Measurements from ENCODE around the gene GGCT. TPM values are rescaled to one million over a fixed set of nuclear protein-coding genes. Genes with fewer than 3 reads are reported as not detected.
"Not testable (repeated sequence)": the region's sequence is repeated elsewhere in the genome, so short reads cannot be mapped to it uniquely, and the experiment has no call there.

GGCT gene
- total RNA-seq, 4 donors from 2014 or later: 4.9 to 35.9 (median 21.3) TPM

DNA sequence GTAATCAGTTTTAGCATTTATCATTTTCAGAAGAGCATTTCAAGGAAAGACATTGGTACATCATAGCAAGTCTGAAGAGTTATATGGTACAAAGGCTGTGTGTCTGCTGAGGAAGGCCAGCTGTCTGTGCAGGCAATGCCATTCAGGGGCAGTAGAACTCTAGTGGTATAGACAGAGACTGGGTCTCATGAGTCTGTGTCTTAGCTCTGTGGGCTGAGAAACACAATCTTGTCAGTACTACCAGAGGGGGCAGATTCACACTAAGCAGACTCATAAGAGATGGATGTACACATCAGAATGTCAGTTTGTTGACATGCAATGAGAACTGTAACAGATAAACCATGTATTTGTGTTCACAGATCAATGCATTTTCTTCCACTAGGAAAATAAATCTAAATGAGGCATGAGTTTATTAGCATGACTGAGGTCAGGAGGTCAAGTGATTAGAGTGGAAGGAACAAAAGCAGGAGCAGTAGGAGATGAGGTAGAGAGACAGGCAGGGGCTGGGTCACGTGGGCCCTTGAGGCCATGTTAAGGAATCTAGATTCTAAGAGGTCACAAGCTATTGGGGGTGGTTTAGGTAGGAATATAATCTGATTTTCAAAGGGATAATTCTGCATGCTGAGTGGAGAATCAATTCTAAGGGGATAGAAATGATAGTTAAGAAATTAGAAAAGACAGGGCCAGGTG is 7.5 kb upstream of the GGCT start:
- Histone ChIP-seq H3K4me1 (no peaks in the 10 kb centered on the region), H3K27me3 (no peaks in the 10 kb centered on the region)
- intact Hi-C loops (cut with DNase I; ENCODE audit: low total_unique reads): no loop called here

DNA sequence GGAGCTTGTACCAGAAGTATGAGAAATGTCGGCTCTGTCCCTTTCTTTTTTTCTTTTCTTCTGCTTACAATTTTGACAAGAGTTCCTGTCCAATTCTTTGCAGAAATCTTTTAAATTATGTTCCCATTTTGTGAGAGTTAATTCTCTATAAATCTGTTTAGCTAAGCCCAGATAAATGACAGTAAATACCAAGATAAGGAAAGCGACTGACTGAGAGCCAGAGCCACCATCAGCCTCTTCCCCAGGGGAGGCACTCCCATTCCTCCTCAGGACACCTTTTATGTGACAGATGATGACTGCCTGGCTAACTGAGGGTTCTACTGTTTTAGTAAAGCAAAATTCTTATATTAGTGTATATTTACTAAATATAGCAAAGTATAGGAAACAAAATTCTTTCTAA is 6.9 kb upstream of the GGCT start:
- intact Hi-C loops (cut with DNase I; ENCODE audit: low total_unique reads): no loop called here
- no peak for DNase-seq
- no peaks in the 10 kb centered on the region for H3K27me3 ChIP-seq

More for the DNA sequence above, 7.5 kb upstream of the GGCT start:
- DNase-seq: no peak
- no peaks in the 10 kb centered on the region for H3K9me3 ChIP-seq
- H3K36me3 ChIP-seq: no peaks in the 10 kb centered on the region
- TF ChIP-seq, protein P1, sequence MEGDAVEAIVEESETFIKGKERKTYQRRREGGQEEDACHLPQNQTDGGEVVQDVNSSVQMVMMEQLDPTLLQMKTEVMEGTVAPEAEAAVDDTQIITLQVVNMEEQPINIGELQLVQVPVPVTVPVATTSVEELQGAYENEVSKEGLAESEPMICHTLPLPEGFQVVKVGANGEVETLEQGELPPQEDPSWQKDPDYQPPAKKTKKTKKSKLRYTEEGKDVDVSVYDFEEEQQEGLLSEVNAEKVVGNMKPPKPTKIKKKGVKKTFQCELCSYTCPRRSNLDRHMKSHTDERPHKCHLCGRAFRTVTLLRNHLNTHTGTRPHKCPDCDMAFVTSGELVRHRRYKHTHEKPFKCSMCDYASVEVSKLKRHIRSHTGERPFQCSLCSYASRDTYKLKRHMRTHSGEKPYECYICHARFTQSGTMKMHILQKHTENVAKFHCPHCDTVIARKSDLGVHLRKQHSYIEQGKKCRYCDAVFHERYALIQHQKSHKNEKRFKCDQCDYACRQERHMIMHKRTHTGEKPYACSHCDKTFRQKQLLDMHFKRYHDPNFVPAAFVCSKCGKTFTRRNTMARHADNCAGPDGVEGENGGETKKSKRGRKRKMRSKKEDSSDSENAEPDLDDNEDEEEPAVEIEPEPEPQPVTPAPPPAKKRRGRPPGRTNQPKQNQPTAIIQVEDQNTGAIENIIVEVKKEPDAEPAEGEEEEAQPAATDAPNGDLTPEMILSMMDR (IDR thresholded peaks at IDR 0.05): no peak
- no peak for TF ChIP-seq POLR2A (IDR thresholded peaks at IDR 0.05)
- no peak overlapping the region for H3K4me3 ChIP-seq
- no peak overlapping the region for H3K27ac ChIP-seq

DNA sequence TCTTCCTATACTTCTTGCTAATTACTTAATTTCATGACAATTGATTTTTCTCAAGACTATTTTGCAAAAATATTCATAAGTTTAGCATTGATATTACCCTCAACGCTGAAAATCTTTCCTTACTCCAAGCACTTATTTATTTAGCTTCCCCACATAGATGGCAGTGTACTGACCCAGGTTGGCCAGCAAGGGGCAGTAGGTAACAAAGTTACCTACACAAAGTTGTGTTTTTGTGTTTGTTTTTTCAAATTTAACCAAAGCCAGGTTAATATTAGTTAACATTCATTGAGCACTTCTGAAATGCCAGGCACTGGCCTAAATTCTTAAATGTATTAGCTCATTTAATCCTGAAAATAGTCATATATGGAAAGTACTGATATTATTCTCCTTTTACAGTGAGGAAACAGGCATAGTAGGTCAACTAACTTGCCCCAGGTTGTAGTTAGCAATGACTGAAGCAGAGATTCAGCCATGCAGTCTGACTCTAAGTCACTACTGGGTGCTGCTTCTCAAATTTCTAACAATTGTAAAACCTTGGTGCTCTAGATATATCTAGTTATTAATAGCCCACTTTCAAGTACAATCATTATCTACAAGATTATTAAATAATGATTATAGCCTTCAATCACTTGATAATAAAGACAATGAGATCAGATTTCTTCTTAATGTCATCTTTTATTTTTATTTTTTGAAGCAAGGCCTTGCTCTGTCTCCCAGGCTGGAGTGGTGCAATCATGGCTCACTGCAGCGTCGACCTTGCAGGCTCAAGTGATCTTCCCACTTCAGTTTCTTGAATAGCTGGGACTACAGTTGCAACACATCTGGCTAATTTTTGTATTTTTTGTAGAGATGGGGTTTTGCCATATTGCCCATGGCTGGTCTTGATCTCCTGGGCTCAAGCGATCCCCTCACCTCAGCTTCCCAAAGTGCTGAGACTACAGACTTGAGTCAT is 5.8 kb upstream of the GGCT start:
- no peak for DNase-seq
- Histone ChIP-seq H3K4me3 (no peak overlapping the region), H3K9me3 (no peaks in the 10 kb centered on the region), H3K36me3 (no peaks in the 10 kb centered on the region), H3K27ac (no peak overlapping the region), H3K27me3 (no peaks in the 10 kb centered on the region), H3K4me1 (no peaks in the 10 kb centered on the region)
- intact Hi-C loops (cut with DNase I; ENCODE audit: low total_unique reads): no loop called here
- no peak for TF ChIP-seq POLR2A (IDR thresholded peaks at IDR 0.05)
- TF ChIP-seq, protein P1 (IDR thresholded peaks at IDR 0.05): peak; percentile 55 to 80 (median 62)

More for the DNA sequence above, 6.9 kb upstream of the GGCT start:
- Histone ChIP-seq H3K9me3 (no peaks in the 10 kb centered on the region), H3K4me1 (no peaks in the 10 kb centered on the region), H3K27ac (no peak overlapping the region), H3K4me3 (no peak overlapping the region), H3K36me3 (no peaks in the 10 kb centered on the region)
- TF ChIP-seq, protein P1 (IDR thresholded peaks at IDR 0.05): no peak
- no peak for TF ChIP-seq POLR2A (IDR thresholded peaks at IDR 0.05)

- H3K36me3 ChIP-seq; H3K27ac ChIP-seq; H3K4me1 ChIP-seq; H3K27me3 ChIP-seq; DNase-seq; intact Hi-C loops (cut with DNase I; ENCODE audit: low total_unique reads); H3K4me3 ChIP-seq; H3K9me3 ChIP-seq: not testable (repeated sequence)
Measured at GRCh38 chr7:30509171-30509857, 4.7 kb upstream of the GGCT start.

- H3K27me3 ChIP-seq: not testable (repeated sequence)
Measured at GRCh38 chr7:30507346-30507900, 2.8 kb upstream of the GGCT start.

More at GRCh38 chr7:30507346-30507900, 2.8 kb upstream of the GGCT start:
- intact Hi-C loops (cut with DNase I; ENCODE audit: low total_unique reads); H3K27ac ChIP-seq; H3K36me3 ChIP-seq; DNase-seq; H3K4me3 ChIP-seq; H3K4me1 ChIP-seq; H3K9me3 ChIP-seq: not testable (repeated sequence)
